Activated naive CD4-positive, alpha-beta T cell treated with Interleukin-2 at 50 U/mL for 16 hours (primary cell): ENCODE data around the gene CABP5.

Experiments
- DNase-seq: peaks from one replicate; pipeline ENCODE4 v3.0.0-alpha.2; 2020

The CABP5 gene

DNA sequence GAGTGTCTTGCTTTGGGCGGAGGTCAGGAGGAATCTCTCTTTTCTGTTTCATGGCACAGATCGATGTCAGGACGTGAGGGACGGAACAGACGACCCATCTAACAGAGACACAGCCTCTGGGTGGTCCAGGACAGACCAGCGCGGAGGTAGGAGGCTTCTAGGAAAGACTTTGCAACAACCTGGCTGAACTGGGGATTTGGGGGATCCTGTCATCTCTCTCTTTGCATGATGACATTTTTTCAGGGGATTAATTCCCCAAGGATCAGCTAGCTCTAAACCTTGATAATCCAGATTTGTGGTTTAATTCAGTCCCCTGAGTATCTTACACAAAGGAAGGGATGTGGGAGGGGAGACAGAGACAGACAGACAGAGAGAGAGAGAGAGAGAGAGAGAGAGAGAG, 14.4 kb downstream of the CABP5 start:
- no peak for DNase-seq

DNA sequence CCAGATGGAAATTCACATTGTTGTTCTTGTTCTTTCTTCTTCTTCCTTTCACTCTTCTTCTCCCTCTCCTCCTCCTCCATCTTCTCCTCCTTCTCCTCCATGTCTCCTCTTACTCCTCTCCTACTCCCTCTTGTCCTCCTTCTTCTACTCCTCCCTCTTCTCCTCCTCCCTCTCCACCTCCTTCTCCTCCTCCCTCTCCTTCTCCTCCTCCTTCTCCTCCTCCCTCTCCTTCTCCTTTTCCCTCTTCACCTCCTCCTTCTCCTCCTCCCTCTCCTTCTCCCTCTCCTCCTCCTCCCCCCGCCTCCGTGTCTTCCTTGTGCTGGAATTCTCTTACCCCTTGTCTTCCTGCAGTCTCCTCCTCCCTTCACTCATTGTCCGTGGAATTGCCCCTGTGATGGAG, 18.4 kb downstream of the CABP5 start:
- DNase-seq: no peak

DNA sequence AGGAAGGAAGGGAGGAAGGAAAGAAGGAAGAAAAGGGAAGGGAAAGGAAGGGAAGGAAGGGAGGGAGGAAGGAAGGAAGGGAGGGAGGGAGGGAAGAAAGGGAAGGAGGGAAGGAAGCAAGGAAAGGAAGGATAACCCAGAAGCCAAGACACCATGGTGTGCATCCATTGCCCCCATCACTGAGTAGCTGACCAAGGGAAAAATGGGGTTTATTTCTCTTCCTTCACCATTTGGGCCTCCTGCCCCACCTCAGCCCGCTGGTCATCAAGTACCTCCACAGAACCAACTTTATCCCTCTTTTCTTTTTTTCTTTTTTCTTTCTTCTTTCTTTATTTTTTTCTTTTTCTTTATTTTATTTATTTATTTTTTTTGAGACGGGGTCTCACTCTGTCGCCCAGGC, 20.4 kb downstream of the CABP5 start:
- DNase-seq: no peak

- no peak for DNase-seq
Measured at GRCh38 chr19:48023011-48023410, 20.9 kb downstream of the CABP5 start.

GRCh38 chr19:48020686-48021085, 23.2 kb downstream of the CABP5 start:
- no peak for DNase-seq

- DNase-seq: no peak
Measured at GRCh38 chr19:48010932-48011758, 32.7 kb downstream of the CABP5 start.

DNA sequence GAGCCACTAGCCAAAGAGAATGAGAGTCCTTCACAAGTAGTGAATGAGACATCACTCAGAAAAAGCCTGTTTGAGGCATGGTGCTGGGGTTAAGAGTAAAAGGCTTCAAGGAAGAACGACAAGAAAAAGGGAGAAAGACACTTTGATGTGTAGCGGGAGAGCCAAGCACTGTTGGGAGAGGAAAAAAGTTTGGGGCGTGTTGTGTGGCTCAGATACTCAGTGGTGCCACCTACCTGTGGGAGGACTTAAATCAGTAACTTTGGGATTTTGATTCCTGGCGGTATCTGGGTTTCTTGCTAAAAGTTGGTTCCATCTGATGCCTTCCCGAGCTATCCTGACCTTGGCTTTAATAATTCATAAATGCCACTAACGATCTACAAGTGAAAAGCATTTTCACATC, 37.1 kb downstream of the CABP5 start:
- no peak for DNase-seq

GRCh38 chr19:48004236-48004635, 39.6 kb downstream of the CABP5 start:
- no peak for DNase-seq

DNA sequence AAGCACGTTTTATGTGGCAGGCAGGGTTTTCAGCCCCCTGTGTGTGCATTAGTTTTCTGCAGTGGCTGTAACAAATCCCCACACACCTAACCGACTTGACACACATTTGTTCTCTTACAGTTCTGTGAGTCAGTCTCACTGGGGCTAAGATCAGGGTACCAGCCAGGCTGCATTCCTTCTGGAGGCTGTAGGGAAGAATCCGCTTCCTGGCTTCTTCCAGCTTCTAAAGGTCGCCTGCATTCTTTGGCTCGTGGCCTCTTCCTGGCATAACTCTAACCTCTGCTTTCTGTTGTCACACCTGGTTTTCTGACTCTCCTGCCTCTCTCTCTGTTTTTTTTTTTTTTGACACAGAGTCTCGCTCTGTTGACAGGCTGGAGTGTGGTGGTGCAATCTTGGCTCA, 43.0 kb downstream of the CABP5 start:
- no peak for DNase-seq

DNA sequence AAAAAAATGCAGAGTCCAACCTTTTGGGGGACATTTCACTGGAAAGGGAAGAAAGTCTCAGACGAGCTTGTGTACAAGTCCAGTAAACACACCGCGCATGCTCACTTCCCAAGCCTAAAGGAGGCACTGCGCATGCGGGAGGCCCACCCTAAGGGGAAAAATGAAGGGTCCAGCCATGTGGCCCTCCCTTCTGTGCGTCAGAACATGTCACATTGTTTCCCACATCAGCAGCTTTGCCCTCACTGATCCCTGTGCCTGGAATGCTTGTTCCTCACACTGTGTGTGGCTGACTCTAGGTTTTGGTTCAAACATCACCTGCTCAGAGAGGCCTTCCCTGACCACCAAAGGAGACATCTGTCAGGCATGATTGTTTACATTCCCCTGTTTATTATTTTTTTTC, 45.1 kb downstream of the CABP5 start:
- no peak for DNase-seq

DNA sequence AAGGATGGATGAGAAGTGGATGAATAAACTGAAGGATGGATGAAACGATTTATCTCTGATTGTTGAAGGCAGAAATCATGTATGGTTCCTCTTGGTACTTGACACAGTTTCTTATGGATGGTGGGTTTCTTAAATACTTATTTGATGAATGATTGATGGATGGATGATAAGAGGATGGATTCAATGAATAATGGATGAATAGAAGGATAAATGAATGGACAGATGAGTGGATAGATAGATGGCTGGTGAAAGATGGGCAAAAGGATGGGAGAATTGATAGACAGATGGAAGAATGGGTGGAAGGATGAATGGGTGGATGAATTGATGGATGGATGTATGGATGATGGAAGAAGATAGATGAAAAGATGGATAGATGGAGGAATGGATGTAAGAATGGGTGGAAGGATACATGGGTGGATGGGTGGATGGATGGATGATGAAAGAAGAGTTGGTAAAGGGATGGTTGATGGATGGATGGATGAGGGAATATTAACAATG, 47.6 kb downstream of the CABP5 start:
- DNase-seq: no peak

DNA sequence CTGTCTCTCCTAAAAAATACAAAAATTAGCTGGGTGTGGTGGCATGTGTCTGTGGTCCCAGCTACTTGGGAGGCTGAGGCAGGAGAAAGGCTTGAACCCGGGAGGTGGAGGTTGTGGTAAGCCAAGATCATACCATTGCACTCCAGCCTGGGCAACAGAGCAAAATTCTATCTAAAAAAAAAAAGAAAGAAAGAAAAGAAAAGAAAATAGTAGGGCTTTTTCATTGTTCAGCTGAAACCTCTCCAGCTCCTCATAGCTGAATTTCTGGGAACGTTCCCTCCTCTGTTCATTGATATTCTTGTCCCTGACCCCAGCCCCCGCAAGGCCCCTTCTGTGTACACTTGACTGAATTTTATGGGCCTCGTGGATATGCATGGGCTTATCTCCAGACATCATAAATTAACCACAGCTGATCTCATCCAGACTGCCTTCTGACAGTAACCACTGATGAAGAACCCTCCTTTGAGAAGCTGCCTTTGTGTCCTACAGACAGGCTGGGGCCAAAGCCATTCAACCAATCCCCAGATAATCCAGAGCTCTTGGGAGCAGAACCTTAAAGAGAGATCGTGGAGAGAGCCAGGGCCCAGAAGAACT, 49.6 kb downstream of the CABP5 start, which contains the start of gene ELSPBP1:
Gene ELSPBP1 (plus strand): TSS at position 424 of the 594 bp plus-strand sequence. CDS start 14,036 bp downstream, outside the sequence.
- no peak for DNase-seq

DNA sequence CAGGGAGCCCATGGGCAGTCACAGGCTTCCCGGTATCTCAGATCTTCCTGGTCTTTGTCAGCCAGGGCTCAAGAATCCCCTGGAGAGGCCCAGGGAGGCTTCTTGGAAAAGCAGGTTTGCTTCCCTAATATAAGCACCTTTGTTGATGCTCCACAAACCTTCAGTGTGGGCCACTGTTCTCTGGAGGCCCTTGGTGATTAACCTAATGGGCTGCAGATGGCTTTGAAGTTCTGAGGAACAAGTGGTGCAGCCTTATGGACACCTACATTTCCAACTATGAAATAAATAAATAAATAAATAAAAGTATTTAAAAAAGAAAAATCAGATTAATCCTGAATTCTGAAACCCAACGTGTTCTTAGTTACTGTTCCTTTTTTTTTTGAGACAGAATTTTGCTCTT, 51.8 kb downstream of the CABP5 start, which contains the start of gene BSPH1:
Gene BSPH1 (minus strand): TSS at position 101 of the 400 bp plus-strand sequence. CDS start 89 bp downstream, at position 12.
- no peak for DNase-seq

DNA sequence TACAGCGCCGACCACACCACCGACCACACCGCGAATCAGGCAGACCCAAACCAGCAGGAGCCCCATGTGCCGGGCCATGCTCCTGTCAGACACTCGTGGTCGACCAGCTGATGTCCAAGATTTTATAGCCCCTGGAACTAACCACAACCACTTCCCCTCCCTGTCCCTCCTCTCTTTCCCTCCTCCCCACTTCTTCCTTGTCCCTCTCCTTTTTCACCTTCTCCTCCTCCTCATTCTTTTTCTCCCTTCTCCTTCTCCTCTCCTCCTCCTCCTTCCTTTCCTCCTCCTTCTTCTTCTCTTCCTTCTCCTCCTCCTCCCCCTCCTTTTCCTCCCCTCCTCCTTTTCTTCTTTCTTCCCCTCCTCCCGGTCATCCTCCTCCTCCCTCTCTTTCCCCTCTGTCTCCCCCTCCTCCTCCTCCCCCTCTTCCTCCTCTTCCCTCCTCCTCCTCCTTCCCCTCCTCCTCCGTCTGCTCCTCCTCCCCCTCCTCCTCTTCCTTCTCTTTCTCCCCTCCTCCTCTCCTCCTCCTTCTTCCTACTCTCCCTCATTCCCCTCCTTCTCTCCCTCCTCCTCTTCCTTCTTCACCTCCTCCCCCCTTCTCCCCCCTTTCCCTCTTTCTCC, 52.6 kb downstream of the CABP5 start:
- no peak for DNase-seq
